ENCODE data around the gene PTPRM.

- TF ChIP-seq CTCF (IDR thresholded peaks at IDR 0.05) = no peak
- TF ChIP-seq SIN3A (IDR thresholded peaks at IDR 0.05; ENCODE audit: borderline replicate concordance, insufficient read depth, low read depth, low read length) = no peak
- no peak for TF ChIP-seq TCF7L2 (IDR thresholded peaks at IDR 0.05; ENCODE audit: low read depth, low read length)
- no peak for TF ChIP-seq POLR2AphosphoS5 (IDR thresholded peaks at IDR 0.05; ENCODE audit: low read depth, low read length)
- no peak for TF ChIP-seq REST (IDR thresholded peaks at IDR 0.05; ENCODE audit: insufficient read depth in 1 of 2, low read depth in 2 of 2, low read length in 1 of 2)
These were observed 572.8 kb downstream of the PTPRM start for GRCh38 chr18:8139891-8140406.

Data from Panc1 (cell line).